ENCODE data around the gene ST7. TPM values are rescaled to one million over a fixed set of nuclear protein-coding genes. Genes with fewer than 3 reads are reported as not detected.

The ST7 gene
- total RNA-seq, 1 donor, result 31.5 TPM

- TF ChIP-seq CTCF (IDR thresholded peaks at IDR 0.05; ENCODE audit: insufficient read depth, low read depth, low read length), result no peak
- H3K4me3 ChIP-seq (ENCODE audit: low read depth, low read length), result no peak overlapping the region
- no peak for DNase-seq (ENCODE audit: low read depth)
Observed at GRCh38 chr7:116978006-116978405, 24.7 kb downstream of the ST7 start.

GRCh38 chr7:116979430-116979829, 26.1 kb downstream of the ST7 start:
- no peak overlapping the region for H3K4me3 ChIP-seq (ENCODE audit: low read depth, low read length)
- no peak for TF ChIP-seq CTCF (IDR thresholded peaks at IDR 0.05; ENCODE audit: insufficient read depth, low read depth, low read length)
- DNase-seq (ENCODE audit: low read depth), result no peak

- TF ChIP-seq CTCF (IDR thresholded peaks at IDR 0.05; ENCODE audit: insufficient read depth, low read depth, low read length), result no peak
- no peak for DNase-seq (ENCODE audit: low read depth)
- H3K4me3 ChIP-seq (ENCODE audit: low read depth, low read length), result no peak overlapping the region
Observed at GRCh38 chr7:116980354-116980753, 27.1 kb downstream of the ST7 start.

GRCh38 chr7:116981939-116982338, 28.6 kb downstream of the ST7 start:
- H3K4me3 ChIP-seq (ENCODE audit: low read depth, low read length), result no peak overlapping the region
- no peak for DNase-seq (ENCODE audit: low read depth)
- no peak for TF ChIP-seq CTCF (IDR thresholded peaks at IDR 0.05; ENCODE audit: insufficient read depth, low read depth, low read length)

GRCh38 chr7:116984511-116984910, 31.2 kb downstream of the ST7 start:
- no peak for TF ChIP-seq CTCF (IDR thresholded peaks at IDR 0.05; ENCODE audit: insufficient read depth, low read depth, low read length)
- no peak overlapping the region for H3K4me3 ChIP-seq (ENCODE audit: low read depth, low read length)
- DNase-seq (ENCODE audit: low read depth), result no peak

- TF ChIP-seq CTCF (IDR thresholded peaks at IDR 0.05; ENCODE audit: insufficient read depth, low read depth, low read length), result peak; percentile 62
- no peak overlapping the region for H3K4me3 ChIP-seq (ENCODE audit: low read depth, low read length)
- peak; percentile 44 for DNase-seq (ENCODE audit: low read depth)
Observed at GRCh38 chr7:116984917-116985316, 31.6 kb downstream of the ST7 start.

GRCh38 chr7:116985575-116985974, 32.3 kb downstream of the ST7 start:
- TF ChIP-seq CTCF (IDR thresholded peaks at IDR 0.05; ENCODE audit: insufficient read depth, low read depth, low read length), result no peak
- DNase-seq (ENCODE audit: low read depth), result no peak
- no peak overlapping the region for H3K4me3 ChIP-seq (ENCODE audit: low read depth, low read length)
